SU-DHL-6 (cell line): ENCODE measurements around the gene PPP1R2.

ENCODE experiments used
- EZH2phosphoT487 ChIP-seq: fragments of 200-600 bp; sonication (generic), shearing (Covaris generic); conservative IDR thresholded peaks from 2 replicates; pipeline ENCODE4 v1.6.1; 2018; ENCODE audit warnings: mild to moderate bottlenecking, antibody characterized with exemption, low read length, moderate library complexity, mixed read lengths
- TF ChIP-seq, protein P1 (sequence below): fragments of 200-600 bp; sonication (generic); IDR thresholded peaks from one replicate; pipeline ENCODE4 v1.5.1; 2017; ENCODE audit warnings: antibody characterized with exemption, mild to moderate bottlenecking, low read length, moderate library complexity; ENCODE audit not compliant: insufficient read depth, poor library complexity, severe bottlenecking

DNA sequence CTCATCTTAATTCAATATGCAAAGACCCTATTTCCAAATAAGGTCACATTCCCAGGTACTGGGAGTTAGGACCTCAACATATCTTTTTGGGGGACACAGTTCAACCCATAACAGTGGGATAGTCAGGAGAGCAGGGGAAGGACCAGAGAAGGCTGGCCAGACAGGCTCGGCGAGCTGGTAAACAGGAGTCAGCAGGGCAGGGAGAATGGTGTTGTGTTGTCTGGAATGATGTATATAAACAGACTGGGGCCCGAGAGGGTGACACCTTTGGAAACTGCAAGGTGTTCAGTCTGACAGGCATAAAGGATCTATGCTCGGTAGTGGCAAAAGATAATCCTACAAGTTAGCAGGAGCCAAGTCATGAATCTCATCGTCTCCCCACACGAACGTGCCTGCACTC, 10.1 kb upstream of the PPP1R2 start:
- TF ChIP-seq, protein P1, sequence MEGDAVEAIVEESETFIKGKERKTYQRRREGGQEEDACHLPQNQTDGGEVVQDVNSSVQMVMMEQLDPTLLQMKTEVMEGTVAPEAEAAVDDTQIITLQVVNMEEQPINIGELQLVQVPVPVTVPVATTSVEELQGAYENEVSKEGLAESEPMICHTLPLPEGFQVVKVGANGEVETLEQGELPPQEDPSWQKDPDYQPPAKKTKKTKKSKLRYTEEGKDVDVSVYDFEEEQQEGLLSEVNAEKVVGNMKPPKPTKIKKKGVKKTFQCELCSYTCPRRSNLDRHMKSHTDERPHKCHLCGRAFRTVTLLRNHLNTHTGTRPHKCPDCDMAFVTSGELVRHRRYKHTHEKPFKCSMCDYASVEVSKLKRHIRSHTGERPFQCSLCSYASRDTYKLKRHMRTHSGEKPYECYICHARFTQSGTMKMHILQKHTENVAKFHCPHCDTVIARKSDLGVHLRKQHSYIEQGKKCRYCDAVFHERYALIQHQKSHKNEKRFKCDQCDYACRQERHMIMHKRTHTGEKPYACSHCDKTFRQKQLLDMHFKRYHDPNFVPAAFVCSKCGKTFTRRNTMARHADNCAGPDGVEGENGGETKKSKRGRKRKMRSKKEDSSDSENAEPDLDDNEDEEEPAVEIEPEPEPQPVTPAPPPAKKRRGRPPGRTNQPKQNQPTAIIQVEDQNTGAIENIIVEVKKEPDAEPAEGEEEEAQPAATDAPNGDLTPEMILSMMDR, result no peak
- TF ChIP-seq EZH2phosphoT487, result no peak
